Neural progenitor cell (in vitro differentiated cells): ENCODE measurements around the gene MYOF.

ENCODE experiments used
- EZH2 ChIP-seq: fragments of 200-600 bp; sonication (generic); IDR thresholded peaks from 2 replicates; pipeline ENCODE4 v1.6.1; 2017; ENCODE audit warnings: antibody characterized with exemption, mild to moderate bottlenecking, moderate library complexity
- TF ChIP-seq, protein P1 (sequence below): fragments of 200-600 bp; sonication (generic); IDR thresholded peaks from 2 replicates; pipeline ENCODE4 v1.5.1; 2017; ENCODE audit warnings: antibody characterized with exemption, mild to moderate bottlenecking

DNA sequence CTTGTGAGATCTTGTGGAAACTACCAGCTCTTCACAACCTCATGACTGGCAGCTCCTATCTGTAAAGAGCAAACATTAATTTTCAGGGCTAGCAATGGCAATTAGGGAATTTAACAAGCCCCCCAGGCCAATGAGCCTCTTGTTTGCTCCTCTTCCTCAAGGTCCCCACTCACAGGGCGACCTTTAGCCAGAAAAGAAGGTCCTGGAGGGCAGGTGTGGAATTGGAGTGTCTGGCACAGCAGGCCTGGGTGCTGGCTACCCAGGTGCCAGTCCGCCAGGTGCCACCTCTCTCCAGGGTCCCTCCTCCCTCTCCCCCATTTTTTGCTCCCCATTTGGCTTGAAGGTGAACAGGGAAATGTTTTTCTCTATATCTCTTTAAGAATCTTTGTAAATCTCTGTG lies 12.4 kb upstream of the MYOF start:
- TF ChIP-seq, protein P1, sequence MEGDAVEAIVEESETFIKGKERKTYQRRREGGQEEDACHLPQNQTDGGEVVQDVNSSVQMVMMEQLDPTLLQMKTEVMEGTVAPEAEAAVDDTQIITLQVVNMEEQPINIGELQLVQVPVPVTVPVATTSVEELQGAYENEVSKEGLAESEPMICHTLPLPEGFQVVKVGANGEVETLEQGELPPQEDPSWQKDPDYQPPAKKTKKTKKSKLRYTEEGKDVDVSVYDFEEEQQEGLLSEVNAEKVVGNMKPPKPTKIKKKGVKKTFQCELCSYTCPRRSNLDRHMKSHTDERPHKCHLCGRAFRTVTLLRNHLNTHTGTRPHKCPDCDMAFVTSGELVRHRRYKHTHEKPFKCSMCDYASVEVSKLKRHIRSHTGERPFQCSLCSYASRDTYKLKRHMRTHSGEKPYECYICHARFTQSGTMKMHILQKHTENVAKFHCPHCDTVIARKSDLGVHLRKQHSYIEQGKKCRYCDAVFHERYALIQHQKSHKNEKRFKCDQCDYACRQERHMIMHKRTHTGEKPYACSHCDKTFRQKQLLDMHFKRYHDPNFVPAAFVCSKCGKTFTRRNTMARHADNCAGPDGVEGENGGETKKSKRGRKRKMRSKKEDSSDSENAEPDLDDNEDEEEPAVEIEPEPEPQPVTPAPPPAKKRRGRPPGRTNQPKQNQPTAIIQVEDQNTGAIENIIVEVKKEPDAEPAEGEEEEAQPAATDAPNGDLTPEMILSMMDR, result no peak
- no peak for TF ChIP-seq EZH2
